GM12878 (cell line): ENCODE measurements around the gene HEG1.

ENCODE experiments used
- CTCF ChIP-seq, 3 experiments: IDR thresholded peaks in 2 of 3; conservative IDR thresholded peaks in 1 of 3; 2 replicates each; pipeline ENCODE4 v1.5.1; 2011; ENCODE audit warnings: low read depth in 3 of 3, low read length in 3 of 3, mild to moderate bottlenecking in 3 of 3, control low read depth in 2 of 3, moderate library complexity in 2 of 3, inconsistent platforms in 1 of 3, mixed read lengths in 1 of 3; ENCODE audit not compliant: control insufficient read depth in 2 of 3, insufficient read depth in 1 of 3; ENCODE audit errors: extremely low read depth in 1 of 3
- POLR2A ChIP-seq: IDR thresholded peaks from 2 replicates; pipeline ENCODE4 v1.6.1; 2011; ENCODE audit warnings: low read depth, mild to moderate bottlenecking, low read length
- RAD21 ChIP-seq: IDR thresholded peaks from 2 replicates; pipeline ENCODE4 v1.6.1; 2011; ENCODE audit warnings: mild to moderate bottlenecking, low read depth, low read length, moderate library complexity; ENCODE audit not compliant: insufficient read depth
- TBL1XR1 ChIP-seq: IDR thresholded peaks from 2 replicates; pipeline ENCODE4 v1.6.1; 2012; ENCODE audit warnings: low read depth, low read length, improper control_type of control experiment

GRCh38 chr3:124927574-124928045 is 128.2 kb downstream of the HEG1 start:
- TF ChIP-seq TBL1XR1, result no peak
- no peak for TF ChIP-seq POLR2A
- no peak for TF ChIP-seq CTCF (IDR thresholded peaks at IDR 0.05 in 2 of 3, conservative IDR thresholded peaks at IDR 0.05 in 1 of 3; ENCODE audit: control insufficient read depth in 2 of 3, extremely low read depth in 1 of 3, insufficient read depth in 1 of 3, low read depth in 3 of 3, low read length in 3 of 3)
- no peak for TF ChIP-seq RAD21
